ENCODE measurements around the gene NTSR1. TPM values are rescaled to one million over a fixed set of nuclear protein-coding genes. Genes with fewer than 3 reads are reported as not detected.

The NTSR1 gene
- total and polyA plus RNA-seq, 2 donors (not counting 1 experiment from before 2014, with no cell fraction given): not detected

DNA sequence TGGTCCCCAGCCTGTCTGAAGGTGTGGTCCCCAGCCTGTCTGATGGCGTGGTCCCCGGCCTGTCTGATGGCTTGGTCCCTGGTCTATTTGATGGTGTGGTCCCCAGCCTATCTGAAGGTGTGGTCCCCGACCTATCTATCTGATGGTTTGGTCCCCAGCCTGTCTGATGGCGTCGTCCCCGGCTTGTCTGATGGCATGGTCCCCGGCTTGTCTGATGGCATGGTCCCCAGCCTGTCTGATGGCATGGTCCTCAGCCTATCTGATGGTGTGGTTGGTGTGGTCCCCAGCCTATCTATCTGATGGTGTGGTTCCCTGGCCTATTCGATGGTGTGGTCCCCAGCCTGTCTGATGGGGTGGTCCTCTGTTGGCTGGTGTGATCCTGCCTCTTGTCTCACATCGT, 69.4 kb downstream of the NTSR1 start:
- peak overlapping the region; percentile 53 for H3K27ac Mint-ChIP-seq
- ChIA-PET CTCF (no interaction called here), POLR2A (no interaction called here)
- DNase-seq (no peak), ATAC-seq (ENCODE audit: low read depth) (no peak)
- H3K4me3 Mint-ChIP-seq: no peak overlapping the region
- Histone ChIP-seq H4K20me1 (ENCODE audit: control insufficient read depth, insufficient read depth, low read length, poor library complexity, severe bottlenecking) (no peaks in the 10 kb centered on the region), H3K9ac (ENCODE audit: low read length) (no peak overlapping the region), H3K4me1 (ENCODE audit: control insufficient read depth in 2 of 2, insufficient read depth in 2 of 2, low read length in 2 of 2) (peaks cover 17 to 25% of the 10 kb centered on the region in 2 donors), H2AFZ (ENCODE audit: insufficient read depth, low read depth, low read length, poor library complexity, severe bottlenecking) (no peak overlapping the region), H3K79me2 (ENCODE audit: control insufficient read depth, insufficient read depth, low read length) (no peaks in the 10 kb centered on the region), H3K27me3 (replicated peaks in 1 of 4; ENCODE audit: control extremely low read depth in 1 of 4, control insufficient read depth in 3 of 4, insufficient read depth in 4 of 4, low read length in 3 of 4) (no peaks in the 10 kb centered on the region), H3K27ac (ENCODE audit: low read length in 2 of 2) (no peak overlapping the region), H3K4me2 (replicated peaks; ENCODE audit: low read depth, low read length, poor library complexity, severe bottlenecking) (no peak overlapping the region), H3K36me3 (replicated peaks in 1 of 2; ENCODE audit: control extremely low read depth in 1 of 2, control insufficient read depth in 1 of 2, extremely low read depth in 1 of 2, insufficient read depth in 2 of 2, low read length in 1 of 2) (no peaks in the 10 kb centered on the region), H3K4me3 (ENCODE audit: control extremely low read depth in 1 of 5, extremely low read depth in 1 of 5, insufficient read depth in 1 of 5, low read depth in 2 of 5, low read length in 4 of 5) (no peak overlapping the region), H3K9me3 (ENCODE audit: control extremely low read depth in 1 of 3, control insufficient read depth in 2 of 3, insufficient read depth in 1 of 3, low read length in 2 of 3) (peaks cover 0 to 20% (median 0%) of the 10 kb centered on the region in 3 donors)
- WGBS (ENCODE audit: insufficient coverage): 99% methylated on average over 8 of the region's 9 CpGs
- intact Hi-C loops (cut with micrococcal nuclease): no loop called here
- no peaks in the 10 kb centered on the region for H3K9me3 Mint-ChIP-seq (ENCODE audit: insufficient read depth)
- H3K4me1 Mint-ChIP-seq: peaks cover 25% of the 10 kb centered on the region
- no peaks in the 10 kb centered on the region for H3K27me3 Mint-ChIP-seq
- TF ChIP-seq, protein P1, sequence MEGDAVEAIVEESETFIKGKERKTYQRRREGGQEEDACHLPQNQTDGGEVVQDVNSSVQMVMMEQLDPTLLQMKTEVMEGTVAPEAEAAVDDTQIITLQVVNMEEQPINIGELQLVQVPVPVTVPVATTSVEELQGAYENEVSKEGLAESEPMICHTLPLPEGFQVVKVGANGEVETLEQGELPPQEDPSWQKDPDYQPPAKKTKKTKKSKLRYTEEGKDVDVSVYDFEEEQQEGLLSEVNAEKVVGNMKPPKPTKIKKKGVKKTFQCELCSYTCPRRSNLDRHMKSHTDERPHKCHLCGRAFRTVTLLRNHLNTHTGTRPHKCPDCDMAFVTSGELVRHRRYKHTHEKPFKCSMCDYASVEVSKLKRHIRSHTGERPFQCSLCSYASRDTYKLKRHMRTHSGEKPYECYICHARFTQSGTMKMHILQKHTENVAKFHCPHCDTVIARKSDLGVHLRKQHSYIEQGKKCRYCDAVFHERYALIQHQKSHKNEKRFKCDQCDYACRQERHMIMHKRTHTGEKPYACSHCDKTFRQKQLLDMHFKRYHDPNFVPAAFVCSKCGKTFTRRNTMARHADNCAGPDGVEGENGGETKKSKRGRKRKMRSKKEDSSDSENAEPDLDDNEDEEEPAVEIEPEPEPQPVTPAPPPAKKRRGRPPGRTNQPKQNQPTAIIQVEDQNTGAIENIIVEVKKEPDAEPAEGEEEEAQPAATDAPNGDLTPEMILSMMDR (IDR thresholded peaks at IDR 0.05): no peak
- no peak for TF ChIP-seq EZH2 (IDR thresholded peaks at IDR 0.05; ENCODE audit: borderline replicate concordance, insufficient read depth, low read depth, low read length, poor library complexity, severe bottlenecking)

GRCh38 chr20:62778601-62779416, 70.2 kb downstream of the NTSR1 start:
- intact Hi-C loops (cut with micrococcal nuclease): no loop called here
- Mint-ChIP-seq H3K9me3 (ENCODE audit: insufficient read depth) (no peaks in the 10 kb centered on the region), H3K27ac (peak overlapping the region; percentile 53), H3K4me1 (peaks cover 25% of the 10 kb centered on the region), H3K4me3 (no peak overlapping the region), H3K27me3 (no peaks in the 10 kb centered on the region)
- Histone ChIP-seq H3K27me3 (replicated peaks in 1 of 4; ENCODE audit: control extremely low read depth in 1 of 4, control insufficient read depth in 3 of 4, insufficient read depth in 4 of 4, low read length in 3 of 4) (no peaks in the 10 kb centered on the region), H3K36me3 (replicated peaks in 1 of 2; ENCODE audit: control extremely low read depth in 1 of 2, control insufficient read depth in 1 of 2, extremely low read depth in 1 of 2, insufficient read depth in 2 of 2, low read length in 1 of 2) (no peaks in the 10 kb centered on the region), H3K4me3 (ENCODE audit: control extremely low read depth in 1 of 5, extremely low read depth in 1 of 5, insufficient read depth in 1 of 5, low read depth in 2 of 5, low read length in 4 of 5) (no peak overlapping the region), H3K79me2 (ENCODE audit: control insufficient read depth, insufficient read depth, low read length) (no peaks in the 10 kb centered on the region), H2AFZ (ENCODE audit: insufficient read depth, low read depth, low read length, poor library complexity, severe bottlenecking) (no peak overlapping the region), H3K9me3 (ENCODE audit: control extremely low read depth in 1 of 3, control insufficient read depth in 2 of 3, insufficient read depth in 1 of 3, low read length in 2 of 3) (peaks cover 0 to 20% (median 0%) of the 10 kb centered on the region in 3 donors), H4K20me1 (ENCODE audit: control insufficient read depth, insufficient read depth, low read length, poor library complexity, severe bottlenecking) (no peaks in the 10 kb centered on the region), H3K9ac (ENCODE audit: low read length) (no peak overlapping the region), H3K4me2 (replicated peaks; ENCODE audit: low read depth, low read length, poor library complexity, severe bottlenecking) (no peak overlapping the region), H3K27ac (ENCODE audit: low read length in 2 of 2) (no peak overlapping the region), H3K4me1 (ENCODE audit: control insufficient read depth in 2 of 2, insufficient read depth in 2 of 2, low read length in 2 of 2) (peaks cover 17 to 25% of the 10 kb centered on the region in 2 donors)
- TF ChIP-seq, protein P1 (IDR thresholded peaks at IDR 0.05): no peak
- no peak for TF ChIP-seq EZH2 (IDR thresholded peaks at IDR 0.05; ENCODE audit: borderline replicate concordance, insufficient read depth, low read depth, low read length, poor library complexity, severe bottlenecking)
- POLR2A ChIA-PET: no interaction called here
- CTCF ChIA-PET: interaction anchor here (1.7 kb wide), 1 partner anchor 13 kb away, joined by 3 read pairs; no protein-coding TSS in a partner anchor
- 79% methylated on average over 19 of the region's 24 CpGs for WGBS (ENCODE audit: insufficient coverage)
- DNase-seq (no peak), ATAC-seq (ENCODE audit: low read depth) (no peak)

All from B cell (primary cell).